ENCODE measurements around the gene NXT1. TPM values are rescaled to one million over a fixed set of nuclear protein-coding genes. Genes with fewer than 3 reads are reported as not detected.

Gene NXT1
- total RNA-seq, 2 donors from 2014 or later = 16.1 to 19.1 TPM

DNA sequence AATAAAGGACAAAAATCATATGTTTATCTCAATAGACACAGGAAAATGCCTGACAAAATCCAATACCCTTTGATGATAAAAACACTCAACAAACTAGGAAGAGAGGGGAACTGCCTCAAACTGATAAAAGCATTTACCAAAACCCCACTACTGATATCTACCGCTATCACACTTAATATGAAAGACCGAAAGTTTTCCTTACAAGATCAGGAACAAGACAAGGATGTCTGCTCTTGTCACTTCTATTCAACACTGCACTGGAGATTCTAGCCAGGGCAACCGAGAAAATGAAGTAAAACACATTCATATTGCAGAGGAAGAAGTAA is 36.5 kb downstream of the NXT1 start:
- no peak for TF ChIP-seq CTCF (IDR thresholded peaks at IDR 0.05)
- no peak overlapping the region for H3K27ac ChIP-seq
- H3K27me3 ChIP-seq = no peaks in the 10 kb centered on the region
- peaks cover 11% of the 10 kb centered on the region for H3K36me3 ChIP-seq
- H3K4me3 ChIP-seq = no peak overlapping the region
- no peak for DNase-seq (ENCODE audit: low spot score)
- no peaks in the 10 kb centered on the region for H3K9me3 ChIP-seq
- H3K4me1 ChIP-seq = no peaks in the 10 kb centered on the region

- peaks cover 41% of the 10 kb centered on the region for H3K36me3 ChIP-seq
- no peak for TF ChIP-seq CTCF (IDR thresholded peaks at IDR 0.05)
- H3K9me3 ChIP-seq = no peaks in the 10 kb centered on the region
- H3K27ac ChIP-seq = no peak overlapping the region
- no peak overlapping the region for H3K4me3 ChIP-seq
- DNase-seq (ENCODE audit: low spot score) = no peak
- H3K27me3 ChIP-seq = no peaks in the 10 kb centered on the region
- no peaks in the 10 kb centered on the region for H3K4me1 ChIP-seq
Observed at GRCh38 chr20:23390091-23390774, 39.6 kb downstream of the NXT1 start.

GRCh38 chr20:23391707-23392310 is 41.2 kb downstream of the NXT1 start:
- DNase-seq (ENCODE audit: low spot score) = no peak
- Histone ChIP-seq H3K9me3 (no peaks in the 10 kb centered on the region), H3K4me3 (no peak overlapping the region), H3K36me3 (peaks cover 42% of the 10 kb centered on the region), H3K27ac (no peak overlapping the region), H3K27me3 (no peaks in the 10 kb centered on the region), H3K4me1 (peaks cover 0 to 3% of the 10 kb centered on the region in 2 donors)
- TF ChIP-seq CTCF (IDR thresholded peaks at IDR 0.05) = no peak

DNA sequence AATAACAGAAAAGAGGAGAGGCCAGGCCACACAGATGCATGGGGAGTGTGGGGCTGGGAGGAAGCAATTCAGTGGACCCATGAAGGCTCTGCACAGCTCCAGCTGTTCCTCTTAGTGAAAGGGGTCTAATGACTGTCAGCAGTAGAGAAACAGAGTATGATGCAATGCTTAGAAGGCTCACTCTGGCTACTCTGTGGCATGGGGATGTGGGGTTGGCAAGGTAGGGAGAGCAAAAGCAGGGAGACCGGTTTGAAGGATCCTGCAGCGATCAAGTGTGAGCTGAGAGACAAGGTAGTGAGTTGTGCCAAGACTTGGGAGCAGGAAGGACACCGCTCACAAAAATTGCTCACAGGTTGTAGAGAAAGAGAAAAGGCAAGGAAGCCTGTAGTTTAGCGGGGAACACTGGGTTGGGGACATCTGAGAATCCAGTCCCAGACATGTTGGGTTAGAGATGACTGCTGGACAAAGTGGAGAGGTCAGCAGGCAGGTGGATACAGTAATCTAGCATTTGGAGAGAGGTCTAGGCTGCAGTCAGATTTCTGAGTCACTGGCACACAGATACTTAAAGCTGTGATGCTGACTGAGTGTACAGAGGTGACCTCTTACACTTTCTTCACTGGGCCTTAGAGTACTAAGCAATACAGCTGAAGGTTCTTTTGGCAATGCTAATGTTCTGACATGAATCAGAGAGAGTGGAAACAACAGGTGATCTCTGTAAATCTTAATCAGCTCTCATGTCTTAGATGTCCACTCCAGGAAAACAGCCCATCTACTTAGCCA is 43.6 kb downstream of the NXT1 start:
- H3K4me3 ChIP-seq = no peak overlapping the region
- H3K4me1 ChIP-seq = peaks cover 0 to 20% of the 10 kb centered on the region in 2 donors
- no peak for TF ChIP-seq CTCF (IDR thresholded peaks at IDR 0.05)
- peaks cover 40% of the 10 kb centered on the region for H3K36me3 ChIP-seq
- no peak overlapping the region for H3K27ac ChIP-seq
- no peaks in the 10 kb centered on the region for H3K9me3 ChIP-seq
- no peaks in the 10 kb centered on the region for H3K27me3 ChIP-seq
- DNase-seq (ENCODE audit: low spot score) = no peak

DNA sequence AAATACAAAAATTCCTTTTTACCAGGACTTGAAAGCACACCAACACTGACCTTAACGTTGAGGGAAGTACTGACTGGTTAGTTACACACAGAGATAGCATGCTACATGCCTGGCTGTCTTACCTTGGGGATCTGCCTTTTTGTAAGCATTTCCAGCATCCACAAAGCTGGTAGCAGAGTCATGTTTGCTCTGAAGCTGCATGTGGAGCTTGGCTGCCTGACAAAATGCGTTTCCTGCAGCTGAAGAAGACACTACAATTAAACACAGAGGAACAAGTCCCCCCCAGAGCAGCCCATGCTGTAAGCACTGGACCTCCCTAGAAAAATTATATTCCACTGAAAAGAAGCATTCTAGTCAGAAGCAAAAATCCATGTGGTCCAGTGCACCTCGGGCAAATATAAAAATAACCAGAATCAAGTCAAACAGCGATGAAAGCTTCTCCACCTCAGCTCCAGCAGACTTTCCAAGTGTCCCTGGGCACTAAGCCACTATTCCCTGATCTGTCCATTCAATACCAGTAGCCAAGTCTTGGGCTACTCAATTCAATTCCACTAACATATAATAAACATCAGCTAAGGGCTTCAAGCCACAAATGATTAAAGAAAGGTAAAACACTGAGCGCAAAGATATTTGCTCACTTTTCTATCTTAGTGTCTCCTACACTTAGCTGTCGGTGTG is 46.5 kb downstream of the NXT1 start:
- Histone ChIP-seq H3K9me3 (no peaks in the 10 kb centered on the region), H3K4me3 (no peak overlapping the region), H3K36me3 (peaks cover 31% of the 10 kb centered on the region), H3K27ac (no peak overlapping the region), H3K4me1 (peaks cover 0 to 20% of the 10 kb centered on the region in 2 donors), H3K27me3 (no peaks in the 10 kb centered on the region)
- DNase-seq (ENCODE audit: low spot score) = no peak
- no peak for TF ChIP-seq CTCF (IDR thresholded peaks at IDR 0.05)
